Activated CD8-positive, alpha-beta memory T cell treated with anti-CD3 and anti-CD28 coated beads, Interleukin-2, amount 10 ng/mL, durations not matched to agents 7 days and 5 days (primary cell): Measurements from ENCODE around the gene SLC6A13. TPM values are rescaled to one million over a fixed set of nuclear protein-coding genes. Genes with fewer than 3 reads are reported as not detected.

Experiments
- ATAC-seq: fragments of 150-1000 bp; cut with Tn5 transposase; one replicate; pipeline ENCODE4 v1.10.0; 2021; ENCODE audit warnings: moderate library complexity
- CTCF ChIA-PET: fragments of 350-600 bp; sonication (Branson Sonifier 250); formaldehyde crosslinking; loops from one replicate; lab custom pipeline; 2021; ENCODE audit warnings: antibody characterized with exemption; lab: Charles Lee
- DNase-seq: peaks from one replicate; pipeline ENCODE4 v3.0.0-alpha.2; 2020
- H3K27ac Mint-ChIP-seq: one replicate; pipeline ENCODE4 v1.8.0; 2021; ENCODE audit warnings: mild to moderate bottlenecking, mixed read lengths
- H3K27me3 Mint-ChIP-seq: one replicate; pipeline ENCODE4 v1.8.0; 2021; ENCODE audit warnings: mixed read lengths
- H3K36me3 Mint-ChIP-seq: one replicate; pipeline ENCODE4 v1.8.0; 2021; ENCODE audit warnings: mild to moderate bottlenecking, mixed read lengths
- H3K4me1 Mint-ChIP-seq: one replicate; pipeline ENCODE4 v1.8.0; 2021; ENCODE audit warnings: mixed read lengths
- H3K4me3 Mint-ChIP-seq: one replicate; pipeline ENCODE4 v1.8.0; 2021; ENCODE audit warnings: mild to moderate bottlenecking, moderate library complexity, mixed read lengths
- H3K9me3 Mint-ChIP-seq: one replicate; pipeline ENCODE4 v1.8.0; 2022; ENCODE audit warnings: low read depth, mixed read lengths
- total RNA-seq, 2 experiments: library from RNA; stranded (reverse); gene quantifications; one replicate each; pipeline ENCODE4 v1.2.3, GENCODE V29; 2021

The SLC6A13 gene
- total RNA-seq, 2 experiments from 2014 or later = 0.35 TPM

DNA sequence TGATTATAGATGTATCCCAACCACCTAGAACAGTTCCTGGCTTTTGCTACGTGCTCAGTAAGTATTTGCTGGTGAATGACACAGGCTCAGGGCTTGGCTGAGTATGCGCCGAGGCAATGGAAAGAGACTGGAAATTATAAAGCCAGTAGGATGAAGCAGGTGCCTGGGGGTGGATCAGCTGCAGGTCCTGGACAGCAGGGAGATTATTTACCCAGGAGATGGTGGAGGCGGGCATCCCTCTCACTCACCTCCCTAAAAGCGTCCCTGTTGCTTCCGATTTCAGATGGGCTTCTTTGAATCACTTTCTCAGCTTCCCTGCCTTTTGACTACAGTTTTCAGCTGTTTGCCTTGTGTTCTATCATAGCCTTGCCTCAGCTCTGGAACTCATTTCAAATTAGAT is 6.4 kb downstream of the SLC6A13 start:
- Mint-ChIP-seq H3K9me3 (no peaks in the 10 kb centered on the region), H3K27ac (no peak overlapping the region), H3K4me1 (no peaks in the 10 kb centered on the region), H3K27me3 (peaks cover 34% of the 10 kb centered on the region), H3K4me3 (no peak overlapping the region), H3K36me3 (no peaks in the 10 kb centered on the region)
- no peak for DNase-seq
- no peak for ATAC-seq
- CTCF ChIA-PET = interaction anchor here (0.6 kb wide), 2 partner anchors 15 to 67 kb away, joined by 3 read pairs; no protein-coding TSS in a partner anchor

DNA sequence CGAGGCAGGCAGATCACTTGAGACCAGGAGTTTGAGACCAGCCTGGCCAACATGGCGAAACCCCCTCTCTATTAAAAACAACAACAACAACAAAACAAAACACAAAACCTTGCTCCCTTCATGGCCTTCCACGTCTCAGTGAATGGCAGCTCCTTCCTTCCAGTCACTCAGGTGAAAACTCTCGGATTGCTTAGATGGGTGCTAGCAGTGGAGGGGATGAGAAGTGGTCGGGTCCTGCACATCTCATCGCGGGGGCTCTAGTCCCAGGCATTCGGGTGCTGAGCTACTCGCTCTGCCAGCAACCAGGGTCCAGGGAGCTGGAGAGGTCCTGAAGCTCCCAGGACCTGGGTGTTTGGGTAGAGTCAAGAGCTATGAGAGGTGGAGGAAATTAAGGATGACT is 7.7 kb downstream of the SLC6A13 start:
- Mint-ChIP-seq H3K36me3 (no peaks in the 10 kb centered on the region), H3K27me3 (peaks cover 29% of the 10 kb centered on the region), H3K9me3 (no peaks in the 10 kb centered on the region), H3K27ac (no peak overlapping the region), H3K4me3 (no peak overlapping the region), H3K4me1 (no peaks in the 10 kb centered on the region)
- no peak for ATAC-seq
- CTCF ChIA-PET = no interaction called here
- no peak for DNase-seq

- Mint-ChIP-seq H3K27ac (no peak overlapping the region), H3K4me1 (no peaks in the 10 kb centered on the region), H3K9me3 (no peaks in the 10 kb centered on the region), H3K36me3 (no peaks in the 10 kb centered on the region), H3K27me3 (peaks cover 27% of the 10 kb centered on the region), H3K4me3 (no peak overlapping the region)
- no peak for DNase-seq
- CTCF ChIA-PET = no interaction called here
- no peak for ATAC-seq
Observed at GRCh38 chr12:254039-254438, 8.6 kb downstream of the SLC6A13 start.

DNA sequence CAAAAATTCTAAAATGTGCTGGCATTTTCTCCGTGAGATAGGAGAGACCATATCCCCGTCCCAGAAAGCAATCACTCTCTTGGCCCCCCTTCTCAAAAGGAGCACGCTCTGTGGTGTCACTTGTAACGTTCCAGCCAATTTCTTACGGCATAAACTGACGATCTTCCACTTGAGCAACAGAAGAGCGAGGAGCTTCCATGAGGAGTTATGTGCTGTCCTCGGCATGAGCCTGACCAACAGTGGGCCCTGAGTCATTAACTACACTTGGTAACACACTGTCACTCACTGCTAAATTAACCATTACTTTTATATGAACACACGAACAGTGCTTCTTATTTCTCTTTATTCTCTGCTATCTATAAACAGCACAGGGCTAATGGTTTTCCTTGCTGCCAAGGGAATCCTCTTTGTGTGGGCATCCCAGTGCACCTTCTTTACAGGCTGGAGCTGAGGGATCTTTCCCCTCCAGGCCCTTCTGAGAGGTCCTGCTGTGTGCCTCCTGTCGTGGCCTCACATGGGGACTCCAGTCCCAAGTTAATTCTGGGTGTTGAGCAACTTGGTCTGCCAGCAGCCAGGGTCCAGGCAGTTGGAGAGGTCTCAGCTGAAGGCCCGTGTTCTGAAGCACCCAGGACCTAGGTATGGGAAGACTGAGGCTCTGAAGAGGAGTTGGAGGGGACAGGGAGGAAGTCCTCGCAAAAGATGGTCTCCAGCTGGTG is 9.4 kb downstream of the SLC6A13 start:
- H3K9me3 Mint-ChIP-seq = no peaks in the 10 kb centered on the region
- no peak overlapping the region for H3K4me3 Mint-ChIP-seq
- H3K4me1 Mint-ChIP-seq = no peaks in the 10 kb centered on the region
- H3K36me3 Mint-ChIP-seq = no peaks in the 10 kb centered on the region
- ATAC-seq (no peak), DNase-seq (no peak)
- H3K27me3 Mint-ChIP-seq = peaks cover 31% of the 10 kb centered on the region
- CTCF ChIA-PET = no interaction called here
- H3K27ac Mint-ChIP-seq = no peak overlapping the region

DNA sequence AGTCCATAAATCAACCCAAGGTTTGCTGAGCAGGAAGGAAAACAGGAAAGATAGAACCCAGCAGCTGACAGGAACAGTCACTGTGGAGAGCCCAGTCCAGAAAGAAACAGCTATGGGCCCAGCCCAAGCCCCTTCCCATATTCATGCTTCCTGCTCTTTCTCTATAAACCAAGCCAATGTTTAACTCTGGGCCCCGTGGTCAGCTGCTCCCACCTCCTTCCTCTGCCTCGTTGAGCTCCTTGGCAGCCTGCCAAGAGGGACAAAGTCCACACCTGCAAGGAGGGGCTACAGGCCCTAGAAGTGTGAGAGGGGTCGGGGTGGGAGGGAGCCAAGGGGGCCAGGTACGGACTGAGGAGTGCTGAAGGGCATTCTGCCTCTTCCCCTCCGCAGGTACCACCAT is 10.0 kb downstream of the SLC6A13 start:
- no peak for ATAC-seq
- no peak overlapping the region for H3K4me3 Mint-ChIP-seq
- H3K27me3 Mint-ChIP-seq = peaks cover 28% of the 10 kb centered on the region
- CTCF ChIA-PET = no interaction called here
- H3K36me3 Mint-ChIP-seq = no peaks in the 10 kb centered on the region
- H3K9me3 Mint-ChIP-seq = peaks cover 4% of the 10 kb centered on the region
- no peak for DNase-seq
- no peaks in the 10 kb centered on the region for H3K4me1 Mint-ChIP-seq
- no peak overlapping the region for H3K27ac Mint-ChIP-seq

- H3K27me3 Mint-ChIP-seq = peaks cover 16% of the 10 kb centered on the region
- ATAC-seq (no peak), DNase-seq (no peak)
- H3K9me3 Mint-ChIP-seq = peaks cover 14% of the 10 kb centered on the region
- H3K4me3 Mint-ChIP-seq = no peak overlapping the region
- H3K36me3 Mint-ChIP-seq = peaks cover 2% of the 10 kb centered on the region
- peaks cover 3% of the 10 kb centered on the region for H3K4me1 Mint-ChIP-seq
- no peak overlapping the region for H3K27ac Mint-ChIP-seq
- CTCF ChIA-PET = interaction anchor here (1.1 kb wide), 2 partner anchors 28 to 94 kb away, joined by 3 read pairs; no protein-coding TSS in a partner anchor
Observed at GRCh38 chr12:247271-247670, 15.4 kb downstream of the SLC6A13 start.

- peaks cover 3% of the 10 kb centered on the region for H3K4me1 Mint-ChIP-seq
- peaks cover 5% of the 10 kb centered on the region for H3K27me3 Mint-ChIP-seq
- no peak overlapping the region for H3K4me3 Mint-ChIP-seq
- CTCF ChIA-PET = interaction anchor here (0.9 kb wide), 1 partner anchor 23 kb away, joined by 3 read pairs; no protein-coding TSS in a partner anchor
- DNase-seq = no peak
- peaks cover 2% of the 10 kb centered on the region for H3K36me3 Mint-ChIP-seq
- no peak overlapping the region for H3K27ac Mint-ChIP-seq
- ATAC-seq = no peak
- peaks cover 14% of the 10 kb centered on the region for H3K9me3 Mint-ChIP-seq
Observed at GRCh38 chr12:243381-243780, 19.3 kb downstream of the SLC6A13 start.

DNA sequence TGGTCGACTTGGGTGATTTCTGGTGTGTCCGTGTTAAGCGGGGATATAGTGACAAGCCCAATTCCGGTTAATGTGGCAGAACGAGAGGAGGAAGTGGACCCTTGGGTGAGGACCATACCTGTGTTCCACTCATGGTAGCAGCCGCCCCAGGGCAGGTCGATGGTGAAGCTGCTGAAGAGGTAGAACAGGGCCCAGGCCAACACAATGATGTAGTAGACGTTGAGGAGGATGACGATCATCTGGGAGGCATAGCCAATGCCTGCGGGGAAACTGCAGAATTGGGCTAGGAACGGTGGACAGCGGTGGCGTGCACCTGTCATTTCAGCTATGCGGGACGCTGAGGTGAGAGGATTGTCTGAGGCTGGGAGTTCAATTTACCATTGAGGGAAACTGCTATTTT is 20.1 kb downstream of the SLC6A13 start:
- CTCF ChIA-PET = interaction anchor here (0.9 kb wide), 1 partner anchor 24 kb away, joined by 3 read pairs; no protein-coding TSS in a partner anchor
- Mint-ChIP-seq H3K27me3 (peaks cover 2% of the 10 kb centered on the region), H3K36me3 (peaks cover 2% of the 10 kb centered on the region), H3K27ac (no peak overlapping the region), H3K9me3 (peaks cover 10% of the 10 kb centered on the region), H3K4me1 (peaks cover 3% of the 10 kb centered on the region), H3K4me3 (no peak overlapping the region)
- ATAC-seq = no peak
- peak; percentile 30 for DNase-seq

DNA sequence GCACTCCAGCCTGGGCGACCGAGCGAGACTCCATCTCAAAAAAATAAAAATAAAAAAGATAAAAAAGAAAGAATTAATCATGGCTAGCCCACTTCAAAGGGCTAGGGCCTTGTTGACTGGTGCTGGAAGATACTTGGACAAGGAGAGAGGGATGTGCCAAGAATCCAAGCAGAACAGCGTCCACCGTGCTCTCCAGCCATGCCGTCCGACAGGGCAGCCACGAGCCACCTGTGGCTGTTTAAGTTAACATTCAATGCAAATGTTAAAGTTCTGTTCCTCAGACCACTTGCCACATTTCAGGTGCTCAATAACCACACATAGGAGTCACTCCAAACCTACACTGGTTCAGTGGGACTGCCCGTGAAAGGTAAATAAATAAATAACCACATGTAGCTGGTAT is 21.4 kb downstream of the SLC6A13 start:
- no peak overlapping the region for H3K27ac Mint-ChIP-seq
- H3K4me3 Mint-ChIP-seq = no peak overlapping the region
- peaks cover 2% of the 10 kb centered on the region for H3K27me3 Mint-ChIP-seq
- H3K36me3 Mint-ChIP-seq = no peaks in the 10 kb centered on the region
- H3K4me1 Mint-ChIP-seq = peaks cover 3% of the 10 kb centered on the region
- peaks cover 6% of the 10 kb centered on the region for H3K9me3 Mint-ChIP-seq
- ATAC-seq (no peak), DNase-seq (peak; percentile 12)
- CTCF ChIA-PET = no interaction called here

DNA sequence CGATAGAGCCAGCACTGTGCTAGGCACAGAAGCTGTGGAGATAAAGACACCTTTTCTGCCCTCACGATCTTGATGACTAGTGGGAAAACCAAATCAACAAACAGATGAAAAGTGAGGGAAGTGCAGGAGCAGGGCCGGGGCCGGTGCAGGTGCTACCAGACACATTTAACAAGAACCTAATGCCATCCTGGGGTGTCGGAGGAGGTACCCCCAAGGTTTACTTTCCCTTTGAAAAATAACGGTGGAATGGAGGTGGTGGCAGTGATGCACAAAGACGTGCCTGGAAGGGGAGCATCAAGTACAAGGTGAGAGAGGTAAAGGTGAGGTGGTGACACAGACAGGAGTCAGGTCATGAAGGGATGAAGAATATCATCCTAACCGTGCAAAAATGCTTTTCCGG is 22.1 kb downstream of the SLC6A13 start:
- no peak for ATAC-seq
- H3K4me1 Mint-ChIP-seq = peaks cover 3% of the 10 kb centered on the region
- no peak overlapping the region for H3K4me3 Mint-ChIP-seq
- CTCF ChIA-PET = no interaction called here
- H3K27ac Mint-ChIP-seq = no peak overlapping the region
- DNase-seq = no peak
- H3K27me3 Mint-ChIP-seq = peaks cover 2% of the 10 kb centered on the region
- H3K36me3 Mint-ChIP-seq = peaks cover 2% of the 10 kb centered on the region
- peaks cover 10% of the 10 kb centered on the region for H3K9me3 Mint-ChIP-seq

GRCh38 chr12:238736-239398 is 23.8 kb downstream of the SLC6A13 start:
- peaks cover 8% of the 10 kb centered on the region for H3K9me3 Mint-ChIP-seq
- H3K27ac Mint-ChIP-seq = no peak overlapping the region
- H3K4me1 Mint-ChIP-seq = peaks cover 3% of the 10 kb centered on the region
- H3K27me3 Mint-ChIP-seq = no peaks in the 10 kb centered on the region
- H3K36me3 Mint-ChIP-seq = peaks cover 2% of the 10 kb centered on the region
- no peak overlapping the region for H3K4me3 Mint-ChIP-seq
- ATAC-seq = no peak
- CTCF ChIA-PET = no interaction called here
- DNase-seq = no peak

- ATAC-seq (no peak), DNase-seq (no peak)
- no peaks in the 10 kb centered on the region for H3K4me1 Mint-ChIP-seq
- H3K4me3 Mint-ChIP-seq = no peak overlapping the region
- no peak overlapping the region for H3K27ac Mint-ChIP-seq
- H3K36me3 Mint-ChIP-seq = peaks cover 2% of the 10 kb centered on the region
- peaks cover 8% of the 10 kb centered on the region for H3K9me3 Mint-ChIP-seq
- CTCF ChIA-PET = no interaction called here
- H3K27me3 Mint-ChIP-seq = no peaks in the 10 kb centered on the region
Observed at GRCh38 chr12:238116-238515, 24.5 kb downstream of the SLC6A13 start.

DNA sequence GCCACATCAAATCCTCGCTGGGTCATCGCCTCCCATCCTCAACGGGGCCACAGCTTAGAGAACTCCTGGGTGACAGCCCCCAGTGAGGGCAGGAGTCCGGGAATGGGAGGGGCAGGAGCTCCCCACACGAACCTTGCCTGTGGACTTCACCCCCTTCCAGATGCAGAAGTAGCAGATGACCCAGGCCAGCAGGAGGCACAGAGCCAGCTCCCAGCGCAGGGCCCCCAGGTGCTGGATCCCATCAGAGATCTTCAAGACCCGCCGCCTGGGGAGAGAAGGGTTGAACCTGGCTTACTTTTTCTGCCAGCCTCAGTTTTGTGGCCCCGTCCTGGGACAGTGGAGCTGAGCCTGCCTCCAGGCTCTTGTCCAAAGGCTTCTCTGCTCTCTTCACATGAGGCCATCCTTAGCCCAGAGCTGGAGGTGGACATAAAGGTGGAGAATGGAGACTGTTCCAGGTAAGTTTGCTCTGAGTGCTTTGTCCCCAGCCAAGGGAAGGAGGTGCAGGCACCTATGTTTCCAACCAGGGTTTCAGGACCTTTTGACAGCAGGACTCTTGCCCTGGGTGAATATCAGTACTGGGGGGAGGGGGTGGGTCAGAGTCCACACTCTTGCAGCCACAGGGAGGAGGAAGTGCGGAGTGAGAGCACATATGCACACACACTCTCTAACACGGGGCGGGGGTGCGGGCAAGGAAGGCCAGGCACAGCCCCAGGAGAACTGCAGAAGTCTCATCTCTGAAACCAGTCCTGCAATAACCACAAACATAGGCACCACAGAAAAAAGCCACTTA is 25.4 kb downstream of the SLC6A13 start:
- Mint-ChIP-seq H3K4me1 (no peaks in the 10 kb centered on the region), H3K27ac (no peak overlapping the region), H3K9me3 (peaks cover 8% of the 10 kb centered on the region), H3K4me3 (no peak overlapping the region), H3K36me3 (peaks cover 2% of the 10 kb centered on the region), H3K27me3 (no peaks in the 10 kb centered on the region)
- CTCF ChIA-PET = no interaction called here
- ATAC-seq (no peak), DNase-seq (no peak)
